Effector memory CD4-positive, alpha-beta T cell (primary cell): ENCODE results near the gene TNS3.

Experiments used
- DNase-seq, 3 donors: peaks; one replicate each; pipeline ENCODE4 v3.0.0-alpha.2; 2020
- H3K27ac ChIP-seq: 2 replicates; pipeline ENCODE4 v1.7.0; 2013; ENCODE audit warnings: mild to moderate bottlenecking, low read length, moderate library complexity; ENCODE audit not compliant: insufficient read depth, poor library complexity, severe bottlenecking
- H3K27me3 ChIP-seq: replicated peaks from 2 replicates; pipeline ENCODE4 v1.7.0; 2013; ENCODE audit warnings: mild to moderate bottlenecking, low read length; ENCODE audit not compliant: insufficient read depth, control insufficient read depth, poor library complexity, severe bottlenecking
- H3K36me3 ChIP-seq: 2 replicates; pipeline ENCODE4 v1.7.0; 2013; ENCODE audit warnings: mild to moderate bottlenecking, low read length, moderate library complexity; ENCODE audit not compliant: control insufficient read depth, insufficient read depth
- H3K4me1 ChIP-seq: 2 replicates; pipeline ENCODE4 v1.7.0; 2013; ENCODE audit warnings: low read length, mild to moderate bottlenecking; ENCODE audit not compliant: control insufficient read depth, insufficient read depth, poor library complexity, severe bottlenecking
- H3K4me3 ChIP-seq: 2 replicates; pipeline ENCODE4 v1.7.0; 2013; ENCODE audit warnings: low read length, low read depth, mild to moderate bottlenecking; ENCODE audit not compliant: insufficient read depth, poor library complexity, severe bottlenecking
- H3K9me3 ChIP-seq: 2 replicates; pipeline ENCODE4 v1.7.0; 2013; ENCODE audit warnings: mild to moderate bottlenecking, low read length, moderate library complexity; ENCODE audit not compliant: control insufficient read depth

The TNS3 gene

GRCh38 chr7:47379629-47380324 lies 202.1 kb downstream of the TNS3 start:
- no peak for DNase-seq
- Histone ChIP-seq H3K9me3 (no peaks in the 10 kb centered on the region), H3K4me1 (no peaks in the 10 kb centered on the region), H3K4me3 (no peak overlapping the region), H3K27ac (no peak overlapping the region), H3K36me3 (no peaks in the 10 kb centered on the region), H3K27me3 (no peaks in the 10 kb centered on the region)

GRCh38 chr7:47378728-47379395 lies 203.0 kb downstream of the TNS3 start:
- Histone ChIP-seq H3K27ac (no peak overlapping the region), H3K9me3 (no peaks in the 10 kb centered on the region), H3K36me3 (no peaks in the 10 kb centered on the region), H3K4me3 (no peak overlapping the region), H3K4me1 (no peaks in the 10 kb centered on the region), H3K27me3 (no peaks in the 10 kb centered on the region)
- no peak for DNase-seq

GRCh38 chr7:47377741-47378140 lies 204.2 kb downstream of the TNS3 start:
- no peak overlapping the region for H3K27ac ChIP-seq
- H3K27me3 ChIP-seq = no peaks in the 10 kb centered on the region
- no peaks in the 10 kb centered on the region for H3K36me3 ChIP-seq
- H3K9me3 ChIP-seq = no peaks in the 10 kb centered on the region
- no peak for DNase-seq
- H3K4me1 ChIP-seq = no peaks in the 10 kb centered on the region
- no peak overlapping the region for H3K4me3 ChIP-seq

- no peaks in the 10 kb centered on the region for H3K36me3 ChIP-seq
- H3K4me1 ChIP-seq = no peaks in the 10 kb centered on the region
- H3K27ac ChIP-seq = no peak overlapping the region
- no peaks in the 10 kb centered on the region for H3K9me3 ChIP-seq
- no peak overlapping the region for H3K4me3 ChIP-seq
- DNase-seq = no peak
- H3K27me3 ChIP-seq = no peaks in the 10 kb centered on the region
These were observed 204.8 kb downstream of the TNS3 start for GRCh38 chr7:47376991-47377616.

GRCh38 chr7:47375121-47375938 lies 206.6 kb downstream of the TNS3 start:
- Histone ChIP-seq H3K4me3 (no peak overlapping the region), H3K4me1 (no peaks in the 10 kb centered on the region), H3K36me3 (no peaks in the 10 kb centered on the region), H3K9me3 (no peaks in the 10 kb centered on the region), H3K27me3 (no peaks in the 10 kb centered on the region), H3K27ac (no peak overlapping the region)
- DNase-seq = no peak

GRCh38 chr7:47374538-47374937 lies 207.4 kb downstream of the TNS3 start:
- H3K4me3 ChIP-seq = no peak overlapping the region
- H3K4me1 ChIP-seq = no peaks in the 10 kb centered on the region
- no peak overlapping the region for H3K27ac ChIP-seq
- no peaks in the 10 kb centered on the region for H3K9me3 ChIP-seq
- DNase-seq = no peak
- no peaks in the 10 kb centered on the region for H3K27me3 ChIP-seq
- H3K36me3 ChIP-seq = no peaks in the 10 kb centered on the region

GRCh38 chr7:47373871-47374451 lies 207.9 kb downstream of the TNS3 start:
- Histone ChIP-seq H3K4me3 (no peak overlapping the region), H3K4me1 (no peaks in the 10 kb centered on the region), H3K27me3 (no peaks in the 10 kb centered on the region), H3K27ac (no peak overlapping the region), H3K36me3 (no peaks in the 10 kb centered on the region), H3K9me3 (no peaks in the 10 kb centered on the region)
- no peak for DNase-seq

GRCh38 chr7:47371733-47372368 lies 210.1 kb downstream of the TNS3 start:
- H3K36me3 ChIP-seq = no peaks in the 10 kb centered on the region
- no peaks in the 10 kb centered on the region for H3K9me3 ChIP-seq
- H3K4me3 ChIP-seq = no peak overlapping the region
- no peak for DNase-seq
- no peak overlapping the region for H3K27ac ChIP-seq
- H3K27me3 ChIP-seq = no peaks in the 10 kb centered on the region
- no peaks in the 10 kb centered on the region for H3K4me1 ChIP-seq

- no peak overlapping the region for H3K27ac ChIP-seq
- no peaks in the 10 kb centered on the region for H3K36me3 ChIP-seq
- no peak overlapping the region for H3K4me3 ChIP-seq
- H3K27me3 ChIP-seq = no peaks in the 10 kb centered on the region
- no peaks in the 10 kb centered on the region for H3K9me3 ChIP-seq
- DNase-seq = no peak
- H3K4me1 ChIP-seq = no peaks in the 10 kb centered on the region
These were observed 210.6 kb downstream of the TNS3 start for GRCh38 chr7:47371317-47371716.
